Measurements from ENCODE around the gene PDE11A.

- TF ChIP-seq, protein P1, sequence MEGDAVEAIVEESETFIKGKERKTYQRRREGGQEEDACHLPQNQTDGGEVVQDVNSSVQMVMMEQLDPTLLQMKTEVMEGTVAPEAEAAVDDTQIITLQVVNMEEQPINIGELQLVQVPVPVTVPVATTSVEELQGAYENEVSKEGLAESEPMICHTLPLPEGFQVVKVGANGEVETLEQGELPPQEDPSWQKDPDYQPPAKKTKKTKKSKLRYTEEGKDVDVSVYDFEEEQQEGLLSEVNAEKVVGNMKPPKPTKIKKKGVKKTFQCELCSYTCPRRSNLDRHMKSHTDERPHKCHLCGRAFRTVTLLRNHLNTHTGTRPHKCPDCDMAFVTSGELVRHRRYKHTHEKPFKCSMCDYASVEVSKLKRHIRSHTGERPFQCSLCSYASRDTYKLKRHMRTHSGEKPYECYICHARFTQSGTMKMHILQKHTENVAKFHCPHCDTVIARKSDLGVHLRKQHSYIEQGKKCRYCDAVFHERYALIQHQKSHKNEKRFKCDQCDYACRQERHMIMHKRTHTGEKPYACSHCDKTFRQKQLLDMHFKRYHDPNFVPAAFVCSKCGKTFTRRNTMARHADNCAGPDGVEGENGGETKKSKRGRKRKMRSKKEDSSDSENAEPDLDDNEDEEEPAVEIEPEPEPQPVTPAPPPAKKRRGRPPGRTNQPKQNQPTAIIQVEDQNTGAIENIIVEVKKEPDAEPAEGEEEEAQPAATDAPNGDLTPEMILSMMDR (IDR thresholded peaks at IDR 0.05) = no peak
- no peak for TF ChIP-seq POLR2A (IDR thresholded peaks at IDR 0.05)
Observed at GRCh38 chr2:178101321-178102079, 28.9 kb upstream of the PDE11A start.
